GM23338 (cell line): Measurements from ENCODE around the gene ADSL. TPM values are rescaled to one million over a fixed set of nuclear protein-coding genes. Genes with fewer than 3 reads are reported as not detected.
A peak's percentile ranks its signal among the peaks of the same experiment; 100 is the strongest.

Experiments
- ATAC-seq: fragments of 200-7000 bp; cut with Tn5 transposase; 3 replicates; pipeline ENCODE4 v1.9.1; 2020
- DNase-seq: peaks from one replicate; pipeline ENCODE4 v3.0.0-alpha.2; 2015; ENCODE audit warnings: low spot score
- H2AFZ ChIP-seq: fragments of 200-600 bp; sonication (generic); 2 replicates; pipeline ENCODE4 v1.8.0; 2016; ENCODE audit warnings: antibody characterized with exemption, mild to moderate bottlenecking, moderate library complexity
- H3F3A ChIP-seq: fragments of 200-600 bp; sonication (generic); replicated peaks from 2 replicates; pipeline ENCODE4 v1.8.0; 2017; ENCODE audit warnings: antibody characterized with exemption, mixed run types, low read depth
- H3K27ac ChIP-seq: fragments of 200-600 bp; sonication (generic); 2 replicates; pipeline ENCODE4 v1.6.1; 2016; ENCODE audit warnings: low read depth
- H3K27me3 ChIP-seq: fragments of 200-600 bp; sonication (generic); 2 replicates; pipeline ENCODE4 v1.8.0; 2016; ENCODE audit warnings: mild to moderate bottlenecking, mixed run types, moderate library complexity; ENCODE audit not compliant: insufficient read depth
- H3K36me3 ChIP-seq: fragments of 200-600 bp; sonication (generic); 2 replicates; pipeline ENCODE4 v1.8.0; 2016; ENCODE audit warnings: mild to moderate bottlenecking; ENCODE audit not compliant: insufficient read depth
- H3K4me1 ChIP-seq: fragments of 200-600 bp; sonication (generic); 2 replicates; pipeline ENCODE4 v1.8.0; 2016; ENCODE audit warnings: mild to moderate bottlenecking, moderate library complexity; ENCODE audit not compliant: insufficient read depth
- H3K4me2 ChIP-seq: fragments of 200-600 bp; sonication (generic); 2 replicates; pipeline ENCODE4 v1.7.1; 2017; ENCODE audit warnings: mixed run types
- H3K4me3 ChIP-seq: fragments of 200-600 bp; sonication (generic); 2 replicates; pipeline ENCODE4 v1.6.1; 2016; ENCODE audit warnings: mixed run types
- H3K79me2 ChIP-seq: fragments of 200-600 bp; sonication (generic); replicated peaks from 2 replicates; pipeline ENCODE4 v1.8.0; 2017; ENCODE audit warnings: mild to moderate bottlenecking; ENCODE audit not compliant: insufficient read depth
- H3K9me2 ChIP-seq: fragments of 200-600 bp; sonication (generic); 2 replicates; pipeline ENCODE4 v1.8.0; 2017; ENCODE audit not compliant: insufficient read depth
- H4K20me1 ChIP-seq: fragments of 200-600 bp; sonication (generic); replicated peaks from 2 replicates; pipeline ENCODE4 v1.8.0; 2017; ENCODE audit warnings: mild to moderate bottlenecking; ENCODE audit not compliant: insufficient read depth
- H3K27ac Mint-ChIP-seq: 2 replicates; pipeline ENCODE4 v1.8.0; 2020; ENCODE audit warnings: inconsistent platforms, mild to moderate bottlenecking, moderate library complexity, mixed read lengths
- H3K27me3 Mint-ChIP-seq: 3 replicates; pipeline ENCODE4 v1.8.0; 2022; ENCODE audit warnings: low read depth, mild to moderate bottlenecking, moderate library complexity, mixed read lengths, inconsistent platforms; ENCODE audit not compliant: insufficient read depth, poor library complexity
- H3K36me3 Mint-ChIP-seq: 3 replicates; pipeline ENCODE4 v1.8.0; 2021; ENCODE audit warnings: low read depth, mild to moderate bottlenecking, inconsistent platforms, moderate library complexity, mixed read lengths
- H3K4me1 Mint-ChIP-seq: 3 replicates; pipeline ENCODE4 v1.8.0; 2020; ENCODE audit warnings: mild to moderate bottlenecking, inconsistent platforms, mixed read lengths
- H3K4me3 Mint-ChIP-seq: 3 replicates; pipeline ENCODE4 v1.8.0; 2021; ENCODE audit warnings: moderate library complexity, mild to moderate bottlenecking, inconsistent platforms, mixed read lengths
- H3K9me3 Mint-ChIP-seq: 3 replicates; pipeline ENCODE4 v1.8.0; 2020; ENCODE audit warnings: moderate library complexity, mild to moderate bottlenecking, inconsistent platforms, mixed read lengths
- EZH2 ChIP-seq: fragments of 200-600 bp; sonication (generic); IDR thresholded peaks from one replicate; pipeline ENCODE4 v1.8.0; 2017; ENCODE audit warnings: antibody characterized with exemption, mild to moderate bottlenecking, low read depth; ENCODE audit not compliant: unreplicated experiment
- EZH2phosphoT487 ChIP-seq: fragments of 200-600 bp; sonication (generic); IDR thresholded peaks from one replicate; pipeline ENCODE4 v1.8.1; 2018; ENCODE audit warnings: antibody characterized with exemption; ENCODE audit not compliant: unreplicated experiment
- JUNB ChIP-seq: IDR thresholded peaks from one replicate; pipeline ENCODE4 v1.6.1; 2016; ENCODE audit warnings: antibody characterized with exemption; ENCODE audit not compliant: unreplicated experiment
- NANOG ChIP-seq: IDR thresholded peaks from 2 replicates; pipeline ENCODE4 v1.6.1; 2016; ENCODE audit warnings: antibody characterized with exemption, borderline replicate concordance
- POLR2AphosphoS5 ChIP-seq: IDR thresholded peaks from 2 replicates; pipeline ENCODE4 v1.6.1; 2016; ENCODE audit warnings: antibody characterized with exemption, low read depth
- ZNF331 ChIP-seq: fragments of 250-450 bp; sonication (Bioruptor Pico); IDR thresholded peaks from 2 replicates; pipeline ENCODE4 v1.5.0; 2020; ENCODE audit warnings: low read depth, mild to moderate bottlenecking, moderate library complexity
- polyA plus RNA-seq: library from polyadenylated mRNA; unstranded; fragments of >200 nt; fragmentation: Nextera tagmentation; extraction: Ambion mirVana; gene quantifications from 2 replicates; pipeline ENCODE4 v1.2.1, GENCODE V29; 2016
- total RNA-seq: library from RNA; depleted of rRNA; stranded (reverse); fragments of >200 nt; shearing (Covaris generic); gene quantifications from 2 replicates; pipeline ENCODE4 v1.2.3, GENCODE V29; 2014
- TF ChIP-seq, protein P1 (sequence below): IDR thresholded peaks from one replicate; pipeline ENCODE4 v1.6.1; 2018; ENCODE audit warnings: antibody characterized with exemption; ENCODE audit not compliant: unreplicated experiment
- TF ChIP-seq, protein P2 (sequence below): fragments of 250-450 bp; sonication (Bioruptor Pico); IDR thresholded peaks from 2 replicates; pipeline ENCODE4 v1.5.0; 2020; ENCODE audit warnings: mild to moderate bottlenecking, moderate library complexity
- TF ChIP-seq, protein P3 (sequence below), 2 experiments: fragments of 200-600 bp in 1 of 2; sonication (generic) in 1 of 2; conservative IDR thresholded peaks; 2 replicates each; pipeline versions ENCODE4 v1.5.1 to v1.6.1; 2016 to 2017; ENCODE audit warnings: antibody characterized with exemption in 2 of 2, low read depth in 2 of 2, mild to moderate bottlenecking in 2 of 2, moderate library complexity in 1 of 2

The ADSL gene
- total and polyA plus RNA-seq, 2 experiments from 2014 or later, result 120 to 232 TPM

DNA sequence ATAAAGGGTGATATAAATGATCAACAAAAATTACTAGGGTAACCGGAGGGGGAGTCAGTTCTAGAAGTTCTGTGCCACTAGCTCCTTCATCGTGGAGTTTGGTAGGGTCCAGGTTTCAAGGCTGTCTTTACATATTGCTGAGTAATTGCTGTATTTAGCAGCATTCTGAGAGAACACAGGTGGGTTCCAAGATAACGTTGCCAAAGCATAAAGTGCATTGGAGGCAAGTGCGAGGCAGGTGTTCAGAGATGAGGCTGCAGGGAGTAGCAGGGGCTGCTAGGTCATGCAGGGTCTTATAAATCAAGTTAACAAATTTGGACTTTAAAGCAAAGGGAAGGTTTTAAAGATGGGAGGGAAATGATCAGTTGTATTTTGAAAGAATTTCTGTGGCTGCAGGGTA, 41.9 kb downstream of the ADSL start (continued):
- TF ChIP-seq, protein P1, sequence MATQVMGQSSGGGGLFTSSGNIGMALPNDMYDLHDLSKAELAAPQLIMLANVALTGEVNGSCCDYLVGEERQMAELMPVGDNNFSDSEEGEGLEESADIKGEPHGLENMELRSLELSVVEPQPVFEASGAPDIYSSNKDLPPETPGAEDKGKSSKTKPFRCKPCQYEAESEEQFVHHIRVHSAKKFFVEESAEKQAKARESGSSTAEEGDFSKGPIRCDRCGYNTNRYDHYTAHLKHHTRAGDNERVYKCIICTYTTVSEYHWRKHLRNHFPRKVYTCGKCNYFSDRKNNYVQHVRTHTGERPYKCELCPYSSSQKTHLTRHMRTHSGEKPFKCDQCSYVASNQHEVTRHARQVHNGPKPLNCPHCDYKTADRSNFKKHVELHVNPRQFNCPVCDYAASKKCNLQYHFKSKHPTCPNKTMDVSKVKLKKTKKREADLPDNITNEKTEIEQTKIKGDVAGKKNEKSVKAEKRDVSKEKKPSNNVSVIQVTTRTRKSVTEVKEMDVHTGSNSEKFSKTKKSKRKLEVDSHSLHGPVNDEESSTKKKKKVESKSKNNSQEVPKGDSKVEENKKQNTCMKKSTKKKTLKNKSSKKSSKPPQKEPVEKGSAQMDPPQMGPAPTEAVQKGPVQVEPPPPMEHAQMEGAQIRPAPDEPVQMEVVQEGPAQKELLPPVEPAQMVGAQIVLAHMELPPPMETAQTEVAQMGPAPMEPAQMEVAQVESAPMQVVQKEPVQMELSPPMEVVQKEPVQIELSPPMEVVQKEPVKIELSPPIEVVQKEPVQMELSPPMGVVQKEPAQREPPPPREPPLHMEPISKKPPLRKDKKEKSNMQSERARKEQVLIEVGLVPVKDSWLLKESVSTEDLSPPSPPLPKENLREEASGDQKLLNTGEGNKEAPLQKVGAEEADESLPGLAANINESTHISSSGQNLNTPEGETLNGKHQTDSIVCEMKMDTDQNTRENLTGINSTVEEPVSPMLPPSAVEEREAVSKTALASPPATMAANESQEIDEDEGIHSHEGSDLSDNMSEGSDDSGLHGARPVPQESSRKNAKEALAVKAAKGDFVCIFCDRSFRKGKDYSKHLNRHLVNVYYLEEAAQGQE, result no peak
- TF ChIP-seq ZNF331 (CRISPR knock-in tag) (no peak), EZH2 (no peak), NANOG (no peak), JUNB (no peak)

DNA sequence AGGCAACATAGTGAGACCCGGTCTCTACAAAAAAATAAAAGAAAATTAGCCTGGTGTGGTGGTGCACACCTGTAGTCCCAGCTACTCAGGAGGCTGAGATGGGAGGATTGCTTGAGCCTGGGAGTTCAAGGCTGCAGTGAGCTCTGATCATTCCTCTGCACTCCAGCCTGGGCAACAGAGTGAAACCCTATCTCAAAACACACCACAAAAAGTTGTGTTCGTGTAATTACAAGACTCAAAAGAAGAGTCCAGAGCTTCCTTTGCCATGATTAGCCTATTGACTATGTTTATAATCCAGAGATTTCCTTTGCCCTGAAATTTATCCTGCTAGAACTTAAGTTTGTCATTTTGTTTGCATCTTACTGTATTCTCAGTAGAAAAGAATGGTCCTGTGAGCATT, 45.1 kb downstream of the ADSL start:
- Histone ChIP-seq H3K27ac (peak overlapping the region; percentile 59; the same call in 1 of the 2 replicates), H2AFZ (no peak overlapping the region), H3K79me2 (peaks cover 5% of the 10 kb centered on the region; the same call in 1 of the 2 replicates), H3K9me2 (no peaks in the 10 kb centered on the region), H3K4me2 (no peak overlapping the region), H3K27me3 (no peaks in the 10 kb centered on the region), H3F3A (0 out of 2 replicates have a peak, but pooled peaks cover 3% of the 10 kb centered on the region), H3K4me1 (no peaks in the 10 kb centered on the region), H4K20me1 (peaks cover 5% of the 10 kb centered on the region), H3K4me3 (no peak overlapping the region), H3K36me3 (0 out of 2 replicates have a peak, but pooled peaks cover 3% of the 10 kb centered on the region)
- Mint-ChIP-seq H3K27ac (no peak overlapping the region), H3K36me3 (peaks cover 3% of the 10 kb centered on the region; the same call in 2 of the 3 replicates), H3K4me1 (no peaks in the 10 kb centered on the region; the same call in 1 of the 3 replicates), H3K4me3 (no peak overlapping the region), H3K9me3 (no peaks in the 10 kb centered on the region), H3K27me3 (no peaks in the 10 kb centered on the region)
- ATAC-seq, result no peak
- no peak for DNase-seq
- TF ChIP-seq, protein P2, sequence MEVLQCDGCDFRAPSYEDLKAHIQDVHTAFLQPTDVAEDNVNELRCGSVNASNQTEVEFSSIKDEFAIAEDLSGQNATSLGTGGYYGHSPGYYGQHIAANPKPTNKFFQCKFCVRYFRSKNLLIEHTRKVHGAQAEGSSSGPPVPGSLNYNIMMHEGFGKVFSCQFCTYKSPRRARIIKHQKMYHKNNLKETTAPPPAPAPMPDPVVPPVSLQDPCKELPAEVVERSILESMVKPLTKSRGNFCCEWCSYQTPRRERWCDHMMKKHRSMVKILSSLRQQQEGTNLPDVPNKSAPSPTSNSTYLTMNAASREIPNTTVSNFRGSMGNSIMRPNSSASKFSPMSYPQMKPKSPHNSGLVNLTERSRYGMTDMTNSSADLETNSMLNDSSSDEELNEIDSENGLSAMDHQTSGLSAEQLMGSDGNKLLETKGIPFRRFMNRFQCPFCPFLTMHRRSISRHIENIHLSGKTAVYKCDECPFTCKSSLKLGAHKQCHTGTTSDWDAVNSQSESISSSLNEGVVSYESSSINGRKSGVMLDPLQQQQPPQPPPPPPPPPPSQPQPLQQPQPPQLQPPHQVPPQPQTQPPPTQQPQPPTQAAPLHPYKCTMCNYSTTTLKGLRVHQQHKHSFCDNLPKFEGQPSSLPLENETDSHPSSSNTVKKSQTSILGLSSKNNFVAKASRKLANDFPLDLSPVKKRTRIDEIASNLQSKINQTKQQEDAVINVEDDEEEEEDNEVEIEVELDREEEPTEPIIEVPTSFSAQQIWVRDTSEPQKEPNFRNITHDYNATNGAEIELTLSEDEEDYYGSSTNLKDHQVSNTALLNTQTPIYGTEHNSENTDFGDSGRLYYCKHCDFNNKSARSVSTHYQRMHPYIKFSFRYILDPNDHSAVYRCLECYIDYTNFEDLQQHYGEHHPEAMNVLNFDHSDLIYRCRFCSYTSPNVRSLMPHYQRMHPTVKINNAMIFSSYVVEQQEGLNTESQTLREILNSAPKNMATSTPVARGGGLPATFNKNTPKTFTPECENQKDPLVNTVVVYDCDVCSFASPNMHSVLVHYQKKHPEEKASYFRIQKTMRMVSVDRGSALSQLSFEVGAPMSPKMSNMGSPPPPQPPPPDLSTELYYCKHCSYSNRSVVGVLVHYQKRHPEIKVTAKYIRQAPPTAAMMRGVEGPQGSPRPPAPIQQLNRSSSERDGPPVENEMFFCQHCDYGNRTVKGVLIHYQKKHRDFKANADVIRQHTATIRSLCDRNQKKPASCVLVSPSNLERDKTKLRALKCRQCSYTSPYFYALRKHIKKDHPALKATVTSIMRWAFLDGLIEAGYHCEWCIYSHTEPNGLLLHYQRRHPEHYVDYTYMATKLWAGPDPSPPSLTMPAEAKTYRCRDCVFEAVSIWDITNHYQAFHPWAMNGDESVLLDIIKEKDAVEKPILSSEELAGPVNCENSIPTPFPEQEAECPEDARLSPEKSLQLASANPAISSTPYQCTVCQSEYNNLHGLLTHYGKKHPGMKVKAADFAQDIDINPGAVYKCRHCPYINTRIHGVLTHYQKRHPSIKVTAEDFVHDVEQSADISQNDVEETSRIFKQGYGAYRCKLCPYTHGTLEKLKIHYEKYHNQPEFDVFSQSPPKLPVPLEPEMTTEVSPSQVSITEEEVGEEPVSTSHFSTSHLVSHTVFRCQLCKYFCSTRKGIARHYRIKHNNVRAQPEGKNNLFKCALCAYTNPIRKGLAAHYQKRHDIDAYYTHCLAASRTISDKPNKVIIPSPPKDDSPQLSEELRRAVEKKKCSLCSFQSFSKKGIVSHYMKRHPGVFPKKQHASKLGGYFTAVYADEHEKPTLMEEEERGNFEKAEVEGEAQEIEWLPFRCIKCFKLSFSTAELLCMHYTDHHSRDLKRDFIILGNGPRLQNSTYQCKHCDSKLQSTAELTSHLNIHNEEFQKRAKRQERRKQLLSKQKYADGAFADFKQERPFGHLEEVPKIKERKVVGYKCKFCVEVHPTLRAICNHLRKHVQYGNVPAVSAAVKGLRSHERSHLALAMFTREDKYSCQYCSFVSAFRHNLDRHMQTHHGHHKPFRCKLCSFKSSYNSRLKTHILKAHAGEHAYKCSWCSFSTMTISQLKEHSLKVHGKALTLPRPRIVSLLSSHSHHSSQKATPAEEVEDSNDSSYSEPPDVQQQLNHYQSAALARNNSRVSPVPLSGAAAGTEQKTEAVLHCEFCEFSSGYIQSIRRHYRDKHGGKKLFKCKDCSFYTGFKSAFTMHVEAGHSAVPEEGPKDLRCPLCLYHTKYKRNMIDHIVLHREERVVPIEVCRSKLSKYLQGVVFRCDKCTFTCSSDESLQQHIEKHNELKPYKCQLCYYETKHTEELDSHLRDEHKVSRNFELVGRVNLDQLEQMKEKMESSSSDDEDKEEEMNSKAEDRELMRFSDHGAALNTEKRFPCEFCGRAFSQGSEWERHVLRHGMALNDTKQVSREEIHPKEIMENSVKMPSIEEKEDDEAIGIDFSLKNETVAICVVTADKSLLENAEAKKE (CRISPR knock-in tag), result no peak
- TF ChIP-seq EZH2 (no peak), POLR2AphosphoS5 (no peak), ZNF331 (CRISPR knock-in tag) (no peak), EZH2phosphoT487 (no peak), JUNB (no peak)
- TF ChIP-seq, protein P3, sequence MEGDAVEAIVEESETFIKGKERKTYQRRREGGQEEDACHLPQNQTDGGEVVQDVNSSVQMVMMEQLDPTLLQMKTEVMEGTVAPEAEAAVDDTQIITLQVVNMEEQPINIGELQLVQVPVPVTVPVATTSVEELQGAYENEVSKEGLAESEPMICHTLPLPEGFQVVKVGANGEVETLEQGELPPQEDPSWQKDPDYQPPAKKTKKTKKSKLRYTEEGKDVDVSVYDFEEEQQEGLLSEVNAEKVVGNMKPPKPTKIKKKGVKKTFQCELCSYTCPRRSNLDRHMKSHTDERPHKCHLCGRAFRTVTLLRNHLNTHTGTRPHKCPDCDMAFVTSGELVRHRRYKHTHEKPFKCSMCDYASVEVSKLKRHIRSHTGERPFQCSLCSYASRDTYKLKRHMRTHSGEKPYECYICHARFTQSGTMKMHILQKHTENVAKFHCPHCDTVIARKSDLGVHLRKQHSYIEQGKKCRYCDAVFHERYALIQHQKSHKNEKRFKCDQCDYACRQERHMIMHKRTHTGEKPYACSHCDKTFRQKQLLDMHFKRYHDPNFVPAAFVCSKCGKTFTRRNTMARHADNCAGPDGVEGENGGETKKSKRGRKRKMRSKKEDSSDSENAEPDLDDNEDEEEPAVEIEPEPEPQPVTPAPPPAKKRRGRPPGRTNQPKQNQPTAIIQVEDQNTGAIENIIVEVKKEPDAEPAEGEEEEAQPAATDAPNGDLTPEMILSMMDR (conservative IDR thresholded peaks at IDR 0.05; ENCODE audit: low read depth in 2 of 2), result no peak
- TF ChIP-seq, protein P1, result no peak
